ENCODE results near the gene CPB2. TPM values are rescaled to one million over a fixed set of nuclear protein-coding genes. Genes with fewer than 3 reads are reported as not detected.

The CPB2 gene
- total RNA-seq, 2 donors from 2014 or later: not detected

DNA sequence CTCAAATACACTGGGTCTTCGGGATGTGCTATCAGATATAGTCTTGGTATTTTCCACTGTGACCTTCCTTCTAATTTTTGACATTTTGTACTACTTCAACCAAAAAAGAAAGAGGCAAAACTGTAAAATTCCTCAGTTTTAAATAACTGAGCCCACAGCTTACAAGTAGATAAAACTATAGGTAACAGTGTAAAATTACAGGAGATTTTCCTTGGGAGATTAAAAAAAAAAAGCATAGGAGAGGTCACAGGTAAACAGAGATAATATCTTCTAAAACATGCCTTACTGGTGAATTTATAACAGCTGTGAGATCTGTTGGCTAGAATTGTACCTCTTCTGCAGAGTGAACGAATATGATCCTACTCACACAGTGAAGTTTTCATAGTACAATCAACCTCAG is 59.4 kb downstream of the CPB2 start:
- H3K36me3 Mint-ChIP-seq: no peaks in the 10 kb centered on the region
- ATAC-seq: no peak
- no peak overlapping the region for H3K27ac Mint-ChIP-seq
- DNase-seq (ENCODE audit: low spot score in 2 of 2): no peak
- no peaks in the 10 kb centered on the region for H3K9me3 Mint-ChIP-seq

GRCh38 chr13:46043647-46044046 is 61.2 kb downstream of the CPB2 start:
- Mint-ChIP-seq H3K27ac (no peak overlapping the region), H3K36me3 (no peaks in the 10 kb centered on the region), H3K9me3 (no peaks in the 10 kb centered on the region)
- ATAC-seq (no peak), DNase-seq (ENCODE audit: low spot score in 2 of 2) (no peak)

DNA sequence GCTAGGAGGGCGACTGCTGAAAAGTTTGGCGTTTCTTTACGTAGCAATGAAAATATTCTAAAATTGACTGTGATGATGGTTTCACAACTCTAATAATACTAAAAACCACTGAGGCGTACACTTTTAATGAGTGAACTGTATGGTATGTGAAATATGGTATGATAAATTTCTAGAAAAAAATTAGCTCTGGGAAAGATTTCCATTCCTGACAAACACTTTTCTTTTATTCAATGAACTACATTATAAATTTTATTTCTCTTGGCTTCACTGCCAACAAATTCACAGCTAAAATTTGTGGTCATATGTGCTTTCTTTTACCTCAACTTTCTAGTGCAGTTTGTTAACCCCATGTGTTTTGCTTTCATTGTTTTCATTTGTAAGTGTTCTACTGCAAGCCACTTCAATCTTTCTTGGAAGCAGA is 63.4 kb downstream of the CPB2 start:
- DNase-seq (ENCODE audit: low spot score in 2 of 2) (no peak), ATAC-seq (no peak)
- Mint-ChIP-seq H3K27ac (no peak overlapping the region), H3K9me3 (no peaks in the 10 kb centered on the region), H3K36me3 (peaks cover 0 to 7% of the 10 kb centered on the region in 2 donors)

DNA sequence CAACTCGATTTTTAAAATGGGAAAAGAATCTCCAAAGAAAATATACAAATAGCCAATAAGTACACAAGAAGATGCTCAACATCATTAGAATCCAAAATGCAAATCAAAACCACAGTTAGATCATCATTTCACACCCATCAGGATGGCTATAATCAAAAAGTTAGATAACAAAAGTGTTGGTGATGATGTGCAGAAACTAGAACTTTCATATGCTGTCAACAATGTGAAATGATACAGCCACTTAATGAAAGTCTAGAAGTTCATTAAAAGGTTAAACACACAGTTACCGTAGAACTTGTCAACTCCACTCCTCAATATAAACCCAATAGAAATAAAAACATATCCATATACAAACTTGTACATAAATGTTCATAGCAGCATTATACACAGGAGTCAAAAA is 64.1 kb downstream of the CPB2 start:
- DNase-seq (ENCODE audit: low spot score in 2 of 2): no peak
- no peak overlapping the region for H3K27ac Mint-ChIP-seq
- H3K36me3 Mint-ChIP-seq: peaks cover 3 to 12% of the 10 kb centered on the region in 2 donors
- H3K9me3 Mint-ChIP-seq: no peaks in the 10 kb centered on the region
- no peak for ATAC-seq

DNA sequence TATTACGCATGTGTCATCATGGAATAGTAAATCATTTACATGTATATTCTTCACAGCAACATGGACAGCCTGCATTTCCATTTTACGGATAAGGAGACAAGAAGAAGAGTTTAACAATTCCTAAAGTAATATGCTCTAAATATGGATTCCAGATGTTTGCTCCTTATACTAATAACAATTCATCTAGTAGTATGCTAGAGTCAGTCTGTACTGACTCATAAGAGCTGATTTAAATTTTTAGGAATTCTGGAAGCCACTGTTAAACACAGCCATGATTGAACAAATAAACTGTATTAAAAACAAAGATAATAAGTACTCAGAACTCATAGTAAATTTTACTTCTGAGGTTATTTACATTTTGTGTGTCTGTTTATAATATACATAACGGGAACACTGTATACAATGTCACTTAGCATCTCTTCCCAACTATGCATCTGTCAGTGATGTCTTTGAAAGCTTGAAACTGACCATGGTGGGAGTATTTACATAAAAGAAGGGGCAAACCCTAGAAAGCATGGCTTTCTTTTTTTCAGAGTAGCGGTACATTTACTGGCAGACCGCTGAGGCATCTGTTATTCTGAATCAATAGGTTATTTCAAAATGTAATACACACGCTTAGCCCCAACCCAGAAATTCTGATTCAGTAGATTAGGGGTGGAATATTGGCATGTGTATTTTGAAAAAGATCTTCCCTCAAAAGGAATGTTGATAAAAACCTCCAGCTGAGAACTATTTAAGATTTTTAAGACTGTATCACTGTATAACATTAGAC is 65.2 kb downstream of the CPB2 start:
- Mint-ChIP-seq H3K36me3 (peaks cover 10 to 14% of the 10 kb centered on the region in 2 donors), H3K9me3 (no peaks in the 10 kb centered on the region)
- ATAC-seq: no peak

DNA sequence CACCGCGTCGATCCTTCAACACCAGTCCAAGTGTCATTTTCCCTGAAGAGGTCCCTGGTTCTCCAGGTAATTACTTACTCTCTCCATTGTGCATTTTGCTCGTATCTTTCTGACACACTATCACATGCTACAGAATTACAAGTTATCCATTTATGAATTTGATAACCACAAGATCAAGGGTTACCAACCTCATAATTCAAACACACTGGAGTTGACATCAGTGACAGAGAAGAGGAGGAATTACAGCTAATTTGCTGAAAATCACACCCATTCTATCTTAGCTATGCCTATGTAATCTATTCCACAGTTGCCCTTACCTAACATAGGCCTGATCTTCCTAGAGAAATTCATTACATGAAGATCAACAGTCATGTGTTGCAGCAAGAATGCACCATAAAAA is 66.5 kb downstream of the CPB2 start:
- DNase-seq (ENCODE audit: low spot score in 2 of 2) (no peak), ATAC-seq (no peak)
- peaks cover 14 to 20% of the 10 kb centered on the region in 2 donors for H3K36me3 Mint-ChIP-seq
- no peak overlapping the region for H3K27ac Mint-ChIP-seq
- H3K9me3 Mint-ChIP-seq: no peaks in the 10 kb centered on the region

More for the DNA sequence above, 65.2 kb downstream of the CPB2 start:
- H3K27ac Mint-ChIP-seq: no peak overlapping the region
- DNase-seq (ENCODE audit: low spot score in 2 of 2): no peak

GRCh38 chr13:46035066-46035465 is 69.8 kb downstream of the CPB2 start:
- DNase-seq (ENCODE audit: low spot score in 2 of 2): no peak
- no peak for ATAC-seq
- H3K36me3 Mint-ChIP-seq: peaks cover 26 to 39% of the 10 kb centered on the region in 2 donors
- H3K9me3 Mint-ChIP-seq: peaks cover 0 to 5% of the 10 kb centered on the region in 2 donors
- H3K27ac Mint-ChIP-seq: no peak overlapping the region

DNA sequence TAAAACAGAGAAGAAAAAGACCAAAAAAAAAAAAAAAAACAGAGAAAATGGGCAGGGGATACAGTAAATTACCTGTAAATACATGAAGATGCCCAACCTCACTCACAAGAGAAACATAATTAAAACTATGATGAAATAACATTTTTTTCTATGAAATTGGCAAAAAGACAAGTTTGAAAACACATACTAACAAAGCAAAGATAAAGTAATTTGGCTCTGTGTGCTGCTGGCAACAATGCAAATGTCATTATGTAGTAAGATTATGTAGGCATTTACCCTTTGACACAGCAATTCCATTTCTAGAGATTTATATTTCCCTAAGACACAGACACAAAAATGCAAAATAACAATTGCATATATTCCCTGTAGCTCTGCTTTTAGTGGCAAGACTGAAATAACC is 72.5 kb downstream of the CPB2 start:
- Mint-ChIP-seq H3K9me3 (peaks cover 0 to 5% of the 10 kb centered on the region in 2 donors), H3K36me3 (peaks cover 19 to 53% of the 10 kb centered on the region in 2 donors), H3K27ac (no peak overlapping the region)
- ATAC-seq (no peak), DNase-seq (ENCODE audit: low spot score in 2 of 2) (no peak)

GRCh38 chr13:46031581-46032263 is 73.1 kb downstream of the CPB2 start:
- Mint-ChIP-seq H3K9me3 (peaks cover 0 to 5% of the 10 kb centered on the region in 2 donors), H3K36me3 (peaks cover 19 to 53% of the 10 kb centered on the region in 2 donors), H3K27ac (no peak overlapping the region)
- no peak for ATAC-seq
- no peak for DNase-seq (ENCODE audit: low spot score in 2 of 2)

- Mint-ChIP-seq H3K9me3 (no peaks in the 10 kb centered on the region), H3K36me3 (peaks cover 4 to 14% of the 10 kb centered on the region in 2 donors), H3K27ac (no peak overlapping the region)
- ATAC-seq (no peak), DNase-seq (ENCODE audit: low spot score in 2 of 2) (no peak)
Observed at GRCh38 chr13:46025157-46025556, 79.7 kb downstream of the CPB2 start.

GRCh38 chr13:46022481-46022880 is 82.4 kb downstream of the CPB2 start:
- H3K9me3 Mint-ChIP-seq: no peaks in the 10 kb centered on the region
- peaks cover 0 to 4% of the 10 kb centered on the region in 2 donors for H3K36me3 Mint-ChIP-seq
- ATAC-seq (no peak), DNase-seq (ENCODE audit: low spot score in 2 of 2) (no peak)
- H3K27ac Mint-ChIP-seq: no peak overlapping the region

DNA sequence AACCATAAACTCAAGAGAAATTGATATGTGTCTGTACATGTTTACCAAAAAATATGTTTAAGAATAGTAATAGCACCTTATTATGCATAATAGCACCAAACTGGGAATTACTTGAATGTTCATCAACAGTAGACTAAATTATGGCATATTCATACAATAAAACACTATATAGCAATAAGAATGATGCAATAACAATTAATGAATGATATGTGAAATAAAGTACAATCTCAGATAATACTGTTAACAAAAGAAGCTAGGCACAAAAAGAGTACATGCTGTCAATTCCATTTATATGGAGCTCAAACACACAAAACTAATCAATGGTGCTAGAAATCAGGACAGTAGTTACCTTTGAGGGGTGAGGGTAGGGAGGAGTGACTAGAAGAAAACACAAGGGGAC is 88.6 kb downstream of the CPB2 start:
- DNase-seq (ENCODE audit: low spot score in 2 of 2): no peak
- Mint-ChIP-seq H3K36me3 (peaks cover 0 to 8% of the 10 kb centered on the region in 2 donors), H3K9me3 (no peaks in the 10 kb centered on the region), H3K27ac (no peak overlapping the region)
- no peak for ATAC-seq

- Mint-ChIP-seq H3K9me3 (no peaks in the 10 kb centered on the region), H3K27ac (no peak overlapping the region), H3K36me3 (peaks cover 0 to 8% of the 10 kb centered on the region in 2 donors)
- DNase-seq (ENCODE audit: low spot score in 2 of 2) (no peak), ATAC-seq (no peak)
Observed at GRCh38 chr13:46015366-46015765, 89.5 kb downstream of the CPB2 start.

DNA sequence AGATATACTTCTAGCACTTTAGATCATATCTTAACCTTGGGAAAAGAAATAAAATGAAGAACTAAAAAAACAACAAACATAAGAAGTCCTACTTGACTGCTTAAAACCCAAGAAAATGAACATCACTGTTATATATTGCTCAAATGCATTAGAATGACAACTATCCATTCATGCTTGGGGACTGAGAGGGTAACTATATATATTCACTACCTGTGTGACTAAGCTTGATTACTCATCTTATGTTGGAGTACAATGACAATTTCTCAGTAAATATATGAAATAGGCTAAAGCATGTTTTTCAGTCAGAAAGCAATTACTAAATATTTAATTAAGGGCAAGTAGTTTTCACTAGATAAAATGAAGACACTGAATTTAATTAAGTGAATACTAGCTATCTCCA is 92.4 kb downstream of the CPB2 start:
- ATAC-seq: peak; percentile 63 to 78
- Mint-ChIP-seq H3K9me3 (no peaks in the 10 kb centered on the region), H3K36me3 (peaks cover 7 to 8% of the 10 kb centered on the region in 2 donors), H3K27ac (no peak overlapping the region)
- DNase-seq (ENCODE audit: low spot score in 2 of 2): no peak

- peaks cover 0 to 7% of the 10 kb centered on the region in 2 donors for H3K36me3 Mint-ChIP-seq
- no peak overlapping the region for H3K27ac Mint-ChIP-seq
- no peak for DNase-seq (ENCODE audit: low spot score in 2 of 2)
- no peak for ATAC-seq
- no peaks in the 10 kb centered on the region for H3K9me3 Mint-ChIP-seq
Observed at GRCh38 chr13:46010148-46010547, 94.7 kb downstream of the CPB2 start.

DNA sequence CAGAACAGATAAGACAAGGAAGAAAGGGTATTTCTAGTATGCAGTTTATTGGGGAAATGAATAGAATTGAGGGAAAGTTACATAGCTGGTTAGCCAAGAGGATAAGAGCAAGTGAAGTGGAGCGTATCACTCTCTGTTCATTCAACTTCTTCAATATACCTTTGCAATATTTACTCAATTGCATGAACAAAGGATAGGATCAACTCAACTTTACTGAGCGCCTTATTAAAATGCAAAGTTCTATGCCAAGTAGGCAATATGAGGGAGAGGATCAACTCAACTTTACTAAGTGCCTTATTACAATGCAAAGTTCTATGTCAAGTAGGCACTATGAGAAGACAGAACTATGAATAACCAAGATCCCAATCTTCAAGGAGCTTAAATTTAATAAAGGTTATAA is 96.2 kb downstream of the CPB2 start:
- DNase-seq (ENCODE audit: low spot score in 2 of 2) (no peak), ATAC-seq (no peak)
- peaks cover 0 to 7% of the 10 kb centered on the region in 2 donors for H3K36me3 Mint-ChIP-seq
- no peaks in the 10 kb centered on the region for H3K9me3 Mint-ChIP-seq
- no peak overlapping the region for H3K27ac Mint-ChIP-seq

DNA sequence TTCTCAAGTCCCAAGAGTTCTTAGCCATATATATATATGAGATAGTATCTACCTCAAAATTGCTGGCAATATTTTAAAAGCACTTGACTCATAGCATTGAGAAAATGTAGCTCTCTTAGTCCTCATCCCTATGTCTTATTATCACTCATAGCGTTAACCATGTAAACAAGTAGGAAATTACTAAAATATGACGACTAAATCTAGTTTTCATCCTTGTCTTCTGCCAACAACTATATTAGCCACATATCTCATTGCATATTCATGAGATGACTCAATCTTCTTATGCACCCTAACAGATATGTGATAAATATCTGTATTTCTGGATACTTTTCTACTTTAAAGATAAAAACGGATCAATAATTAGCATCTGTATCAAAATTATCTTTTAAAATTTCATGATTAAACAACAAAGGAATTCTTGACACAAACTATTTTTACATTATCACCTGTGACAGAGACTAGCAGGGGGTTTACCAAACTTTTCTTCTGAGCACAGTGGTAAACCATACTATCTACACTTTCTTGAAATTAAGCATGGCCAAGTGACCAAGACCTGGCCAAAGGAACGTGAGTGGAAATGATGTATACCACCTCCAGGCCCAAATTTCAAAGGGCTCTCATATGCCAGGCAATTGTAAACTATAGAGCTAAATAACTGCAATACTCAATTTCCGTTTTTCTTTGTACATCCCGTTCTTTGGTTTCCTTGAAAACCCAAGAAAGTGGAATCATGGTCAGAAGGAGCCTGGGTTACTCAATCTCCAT is 98.0 kb downstream of the CPB2 start:
- no peaks in the 10 kb centered on the region for H3K9me3 Mint-ChIP-seq
- no peak for ATAC-seq
- peaks cover 0 to 7% of the 10 kb centered on the region in 2 donors for H3K36me3 Mint-ChIP-seq
- H3K27ac Mint-ChIP-seq: no peak overlapping the region
- no peak for DNase-seq (ENCODE audit: low spot score in 2 of 2)
